ENCODE results near the gene RPS21.
A peak's percentile ranks its signal among the peaks of the same experiment; 100 is the strongest.

RPS21 gene

DNA sequence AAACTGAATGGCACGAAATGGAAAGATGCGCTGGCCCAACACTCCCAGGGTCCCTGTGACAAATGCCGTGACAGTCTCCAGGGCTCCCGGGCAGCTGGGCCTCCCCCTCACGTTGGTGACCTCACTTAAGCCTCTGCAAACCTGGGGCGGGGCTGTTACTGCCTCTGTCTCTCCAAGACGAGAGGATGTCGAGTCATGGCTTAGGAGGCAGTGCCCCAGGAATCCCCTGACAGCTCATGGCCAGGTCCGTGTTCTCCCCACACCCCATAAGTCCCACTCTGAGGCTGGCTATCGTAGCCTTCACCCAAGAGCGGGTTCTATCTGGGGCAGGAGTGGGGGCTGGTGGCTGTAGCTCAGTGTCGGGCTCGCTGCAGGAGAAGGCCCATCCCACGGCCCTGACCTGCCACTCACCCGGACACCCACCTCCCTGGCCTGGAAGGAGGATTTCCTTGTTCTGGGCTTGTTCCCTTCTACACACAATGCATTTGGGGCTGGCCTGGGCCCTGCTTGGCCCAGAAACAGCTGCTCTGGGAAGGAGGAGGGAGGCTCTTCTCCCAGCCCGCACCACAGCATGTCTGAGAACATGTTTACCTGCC, 5.6 kb upstream of the RPS21 start:
- DNase-seq, result no peak

DNA sequence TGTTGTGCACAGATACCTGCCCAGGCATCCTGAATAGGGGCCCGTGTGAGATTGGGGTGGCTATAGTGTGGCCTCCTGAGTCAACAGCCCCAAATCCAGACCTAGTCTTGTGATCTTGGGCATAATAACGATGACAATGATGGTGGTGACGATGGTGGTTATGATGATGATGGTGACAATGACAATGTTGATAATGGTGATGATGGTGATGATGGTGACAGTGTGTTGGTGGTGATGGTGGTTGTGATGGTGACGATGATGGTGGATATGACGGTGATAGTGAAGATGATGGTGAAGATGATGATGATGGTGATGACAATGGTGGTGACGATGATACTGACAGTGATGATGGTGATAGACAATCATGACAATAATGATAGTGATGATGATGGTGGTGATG, 5.1 kb upstream of the RPS21 start:
- DNase-seq, result no peak

DNA sequence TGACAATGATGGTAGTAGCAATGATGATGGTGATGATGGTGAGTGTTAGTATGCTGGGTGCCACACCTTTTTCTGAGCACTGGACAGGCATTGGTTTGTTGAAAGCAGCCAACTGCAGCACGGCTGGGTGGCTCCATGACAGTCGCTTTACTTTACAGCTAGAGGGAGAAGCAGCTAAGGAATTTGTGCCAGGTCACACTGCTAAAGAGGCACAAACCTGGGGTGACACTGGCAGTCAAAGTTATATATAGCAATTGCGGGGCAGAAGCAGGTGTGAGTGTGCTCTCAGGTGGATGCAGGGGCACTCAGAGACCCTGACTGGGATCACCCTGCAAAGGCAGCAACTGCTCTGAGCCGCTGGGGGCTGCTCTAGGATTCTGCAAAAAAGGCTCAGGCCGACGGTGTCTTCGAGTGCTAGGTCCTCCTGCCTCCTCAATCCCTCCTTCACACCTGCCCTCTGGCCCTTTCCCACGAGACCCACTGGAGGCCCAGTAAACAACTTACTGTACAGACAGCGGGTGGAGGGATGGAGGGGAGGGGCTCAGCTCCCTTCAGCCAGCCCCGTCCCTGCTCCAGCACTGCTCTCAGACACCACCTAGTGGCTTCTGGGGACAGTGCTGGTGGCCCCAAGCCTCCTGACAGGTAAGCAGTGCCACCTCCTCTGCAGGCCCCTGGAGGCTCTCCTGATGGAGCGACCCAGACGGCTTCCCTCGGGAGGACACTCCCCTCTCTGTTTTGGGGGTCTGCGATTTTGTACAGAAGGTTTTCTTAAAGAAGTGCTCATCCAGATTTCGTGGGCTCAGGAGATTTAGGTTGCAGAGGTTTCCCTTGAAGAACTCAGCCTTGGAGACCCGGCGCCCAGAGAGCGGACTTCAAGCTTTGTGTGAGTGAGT, 4.4 kb upstream of the RPS21 start:
- peak; percentile 62 to 75 for DNase-seq

DNA sequence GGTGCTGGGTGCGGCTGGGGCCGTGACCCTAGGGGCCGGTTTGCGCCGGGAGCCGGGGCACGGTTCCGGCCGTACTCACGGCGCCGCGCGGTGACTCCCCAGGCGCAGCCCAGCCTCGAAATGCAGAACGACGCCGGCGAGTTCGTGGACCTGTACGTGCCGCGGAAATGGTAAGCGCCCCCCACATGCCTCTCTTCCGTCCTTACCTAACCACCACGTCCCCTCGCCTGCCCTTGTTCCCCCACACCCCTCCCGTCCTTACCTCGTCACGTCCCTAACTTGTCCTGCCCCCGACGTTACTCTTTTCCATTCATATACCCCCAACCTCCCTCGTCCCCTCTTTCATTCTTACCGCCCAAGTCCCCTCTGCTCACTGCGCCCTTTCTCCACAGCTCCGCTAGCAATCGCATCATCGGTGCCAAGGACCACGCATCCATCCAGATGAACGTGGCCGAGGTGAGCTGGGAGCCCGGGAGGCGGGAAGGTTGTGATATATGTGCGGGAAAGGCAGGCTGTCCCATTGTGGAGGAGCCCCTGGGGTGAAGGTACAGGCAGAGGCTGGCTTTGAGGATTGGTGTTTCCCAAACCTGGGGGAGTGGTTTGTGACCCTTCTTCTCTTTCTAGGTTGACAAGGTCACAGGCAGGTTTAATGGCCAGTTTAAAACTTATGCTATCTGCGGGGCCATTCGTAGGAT, 463 bp downstream of the RPS21 start:
- DNase-seq, result no peak

DNA sequence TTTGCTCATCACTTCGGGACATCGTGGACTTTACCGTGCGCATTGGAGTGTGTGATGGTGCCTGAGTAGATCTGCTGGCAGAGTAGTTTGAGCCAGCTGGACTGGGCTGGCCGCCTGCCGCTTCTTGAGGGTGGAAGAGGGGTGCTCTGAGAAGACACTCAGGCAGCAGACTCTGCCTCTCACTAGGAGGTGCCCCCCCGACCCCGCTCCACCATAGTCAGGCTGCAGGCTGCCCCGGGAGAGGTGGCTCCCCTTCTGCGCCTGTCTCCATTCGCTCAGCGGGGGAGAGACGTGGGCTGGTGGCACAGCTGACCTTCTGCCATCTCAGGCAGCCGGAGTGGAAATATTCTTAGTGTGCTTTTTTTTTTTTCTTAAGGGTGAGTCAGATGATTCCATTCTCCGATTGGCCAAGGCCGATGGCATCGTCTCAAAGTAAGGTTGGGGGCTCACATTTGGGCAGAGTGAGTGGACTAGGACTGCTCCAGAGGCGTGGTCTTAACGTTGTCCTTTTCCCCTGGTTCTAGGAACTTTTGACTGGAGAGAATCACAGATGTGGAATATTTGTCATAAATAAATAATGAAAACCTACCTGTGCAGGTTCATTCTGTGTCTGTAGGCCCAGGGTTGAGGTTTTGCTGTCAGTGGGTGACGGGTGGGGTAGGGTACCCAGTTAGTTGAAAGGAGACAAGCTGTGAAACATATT, 1.2 kb downstream of the RPS21 start:
- no peak for DNase-seq

DNA sequence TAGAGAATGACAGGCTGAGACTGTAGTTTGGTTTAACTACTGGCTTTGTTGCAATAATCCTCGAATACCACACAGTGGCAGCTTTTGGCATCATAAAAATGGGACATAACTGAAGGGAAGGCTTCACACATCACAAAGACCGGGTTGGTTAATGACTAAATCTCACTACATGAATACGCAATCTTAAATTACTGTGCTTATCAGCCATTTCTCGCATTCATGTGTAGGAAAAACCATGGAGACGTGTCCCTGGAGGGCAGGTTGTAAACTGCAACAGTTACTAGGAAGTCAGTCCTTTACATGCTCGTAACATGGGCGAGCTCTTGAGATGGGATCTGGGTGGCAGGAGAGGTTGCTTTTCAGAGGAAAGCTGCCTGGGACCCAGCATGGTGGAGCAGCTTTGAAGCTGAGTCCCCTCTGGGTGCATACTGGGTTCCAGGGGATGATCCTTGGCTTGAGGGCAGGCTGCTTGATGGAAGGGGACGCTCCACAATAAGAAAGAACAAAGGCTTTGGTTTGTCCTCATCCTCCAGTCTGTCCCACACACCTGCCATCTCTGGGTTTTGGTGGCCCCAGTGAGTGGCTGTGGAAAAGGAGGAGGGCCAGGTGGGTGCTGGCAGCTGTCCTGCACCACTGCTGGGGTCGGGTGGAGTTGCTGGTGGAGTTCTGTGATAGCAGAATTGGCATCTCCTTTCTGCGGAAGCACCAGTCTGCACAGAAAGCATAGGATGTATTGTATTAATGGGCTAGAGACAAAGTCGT, 2.1 kb downstream of the RPS21 start:
- DNase-seq, result no peak

DNA sequence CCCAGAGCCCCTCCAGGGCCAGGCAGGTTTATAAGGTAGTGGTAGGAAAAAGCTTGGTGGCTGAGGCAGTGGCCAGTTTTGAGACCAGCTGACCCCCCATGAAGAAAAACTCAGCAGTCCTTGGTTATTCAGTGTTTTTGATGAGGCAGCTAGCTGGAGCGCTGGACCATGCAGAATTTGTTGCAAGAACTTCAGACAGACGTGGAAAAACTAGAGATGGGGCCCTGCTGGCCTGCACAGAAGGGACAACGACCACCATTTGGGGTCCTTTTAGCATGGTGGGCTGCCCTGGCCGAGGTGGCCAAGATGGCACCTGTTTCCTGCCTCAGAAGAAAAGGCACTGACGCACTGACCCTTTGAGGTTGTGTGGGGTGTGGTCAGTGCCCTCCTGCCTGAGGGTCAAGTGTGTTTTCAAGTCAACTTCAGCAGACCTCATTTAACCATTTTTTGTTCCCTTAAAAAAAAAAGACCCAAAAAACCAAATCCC, 2.7 kb downstream of the RPS21 start:
- no peak for DNase-seq

DNA sequence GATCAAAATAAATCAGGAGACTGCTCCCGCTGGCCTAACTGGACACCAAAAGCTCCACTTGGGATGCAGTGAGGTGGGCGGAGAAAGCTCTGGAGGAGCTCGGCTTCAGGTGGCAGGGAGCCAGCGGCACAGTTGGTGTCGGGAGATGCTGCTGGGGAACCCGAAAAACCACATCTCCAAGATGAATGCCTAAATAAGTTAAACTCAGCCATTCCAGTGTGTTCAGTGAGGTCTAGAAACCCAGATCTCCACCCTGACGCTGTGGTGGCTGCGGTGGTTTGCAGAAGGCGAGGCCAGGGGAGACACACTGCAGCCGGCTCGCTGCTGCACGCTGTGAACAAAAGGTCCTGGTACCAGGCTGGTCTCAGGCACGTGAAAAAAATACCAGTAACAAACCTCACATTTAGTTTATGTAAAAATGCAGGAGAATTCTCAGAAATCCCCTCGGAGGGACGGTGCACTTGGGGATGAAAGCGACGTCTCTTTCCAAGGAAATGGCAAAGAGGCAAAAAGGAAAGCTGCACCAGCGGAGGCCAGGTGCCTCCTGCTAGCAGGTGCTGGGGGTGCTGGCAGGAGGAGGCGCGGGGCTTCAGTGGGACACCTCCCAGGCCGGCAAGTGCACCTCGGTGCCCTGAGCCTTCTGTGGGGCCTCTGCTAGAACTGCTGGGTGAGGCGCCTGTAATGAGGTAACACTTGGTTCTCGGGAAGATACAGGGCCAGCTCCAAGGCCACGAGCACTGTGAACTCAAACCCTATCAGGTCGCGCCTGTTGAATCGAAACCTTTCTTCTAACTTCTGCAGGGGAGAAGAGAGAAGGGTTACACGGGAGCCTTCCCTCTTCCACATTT, 3.6 kb downstream of the RPS21 start:
- no peak for DNase-seq

DNA sequence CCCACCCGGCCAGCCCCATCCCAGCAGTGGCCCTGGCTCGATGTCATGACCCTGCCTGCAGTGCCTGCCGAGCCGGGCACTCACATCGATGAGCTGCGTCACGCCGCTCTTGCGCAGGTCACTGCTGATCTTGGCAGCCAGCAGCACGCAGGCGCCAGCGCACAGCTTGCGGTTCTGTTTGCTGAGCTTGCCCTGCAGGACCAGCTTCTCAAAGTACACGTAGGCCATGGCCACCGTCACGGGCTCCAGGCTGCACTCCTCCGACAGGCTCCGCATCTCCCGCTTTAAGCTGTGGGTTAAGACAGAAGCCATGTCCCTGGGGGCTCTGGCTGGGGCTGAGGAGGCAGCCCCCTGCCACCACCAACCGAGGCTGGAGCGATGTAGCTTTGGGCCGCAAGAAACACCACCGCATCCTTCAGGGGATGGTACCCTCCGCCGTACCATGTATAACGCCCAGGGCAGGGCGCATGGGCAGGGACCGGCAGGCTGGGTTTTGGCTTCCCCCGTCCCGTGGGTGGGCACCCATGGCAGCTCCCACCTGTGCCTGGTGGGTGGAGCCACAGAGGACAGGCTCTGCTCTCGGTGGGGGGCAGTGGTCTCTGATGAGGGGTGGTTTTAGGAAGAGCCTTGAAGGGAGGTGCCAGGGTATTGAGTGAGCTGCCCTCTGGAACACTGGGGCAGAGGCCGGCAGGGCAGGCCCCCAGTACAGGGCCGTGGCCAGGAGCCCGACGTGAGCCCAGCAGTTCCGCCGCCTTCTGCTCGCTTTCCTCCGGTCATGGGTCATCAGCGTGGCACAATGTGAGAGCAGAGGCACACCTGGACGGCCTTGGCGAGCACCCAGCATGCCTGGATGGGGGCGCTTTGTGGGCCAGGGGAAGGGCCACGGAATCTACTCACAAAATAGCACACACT, 4.5 kb downstream of the RPS21 start:
- no peak for DNase-seq

DNA sequence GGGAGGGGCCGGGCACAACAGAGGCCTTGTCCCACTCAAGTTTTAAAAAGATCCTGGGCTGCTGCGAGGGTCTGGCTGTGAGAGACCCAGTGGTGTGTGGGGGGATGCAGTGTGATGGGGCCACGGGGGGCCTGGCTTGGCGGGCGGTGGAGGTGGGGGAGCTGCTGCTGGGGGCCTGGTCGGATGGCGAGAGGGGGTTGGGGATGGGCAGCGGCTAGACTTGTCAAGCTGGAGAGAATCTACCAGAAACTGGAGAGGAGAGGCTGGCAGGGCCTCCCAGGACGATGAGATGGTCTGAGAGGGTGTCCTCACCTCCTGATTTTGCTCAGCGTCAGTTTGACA, 5.1 kb downstream of the RPS21 start:
- no peak for DNase-seq

DNA sequence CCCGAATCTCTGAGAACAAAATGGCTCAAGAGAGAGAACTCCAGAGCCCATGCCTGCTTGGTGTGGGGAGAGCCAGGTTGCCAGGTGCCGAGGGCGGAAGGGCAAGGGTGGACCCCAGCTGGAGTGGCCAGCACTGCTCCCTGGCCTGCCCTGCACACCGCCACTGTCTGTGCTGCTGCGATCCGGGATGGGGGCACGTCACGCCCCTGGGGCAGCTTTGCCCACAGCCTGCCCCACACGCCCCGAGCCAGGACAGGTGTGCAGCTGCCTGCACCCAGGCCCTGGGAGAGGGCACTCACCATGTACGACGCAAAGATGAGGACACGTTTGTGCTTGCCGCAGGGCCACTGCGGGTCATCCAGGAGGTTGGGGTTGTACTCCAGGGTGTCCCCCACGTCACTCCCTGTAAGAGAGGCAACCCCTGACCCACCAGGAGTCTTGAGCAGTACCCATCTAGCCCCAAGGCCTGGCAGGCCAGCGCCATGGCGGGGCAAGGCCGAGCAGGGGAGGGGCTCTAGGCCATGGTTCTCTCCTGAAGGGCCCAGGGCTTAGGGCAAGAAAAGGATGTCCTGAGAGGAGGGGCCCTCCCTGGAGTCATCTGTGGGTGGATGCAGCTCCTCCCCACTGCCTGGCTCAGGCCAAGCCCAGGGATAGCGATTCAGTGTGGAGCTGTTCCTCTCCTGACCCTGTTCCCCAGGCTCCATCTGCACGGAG, 5.9 kb downstream of the RPS21 start:
- no peak for DNase-seq

DNA sequence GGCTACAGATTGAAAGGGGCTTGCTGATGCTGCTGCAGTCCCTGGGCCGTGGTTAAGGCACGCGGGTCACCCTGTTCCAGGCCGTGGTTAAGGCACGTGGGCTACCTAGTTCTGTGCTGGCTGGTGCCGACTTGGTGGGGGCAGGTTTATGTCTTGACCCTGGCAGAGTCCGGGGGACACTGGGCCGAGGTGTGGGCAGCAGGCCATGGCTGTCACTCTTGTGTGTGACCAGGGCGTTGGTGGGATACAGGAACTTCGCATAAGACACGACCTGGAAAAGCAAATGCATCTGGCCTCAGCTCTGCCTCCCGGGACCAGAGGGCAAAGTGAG, 6.4 kb downstream of the RPS21 start:
- DNase-seq, result no peak

DNA sequence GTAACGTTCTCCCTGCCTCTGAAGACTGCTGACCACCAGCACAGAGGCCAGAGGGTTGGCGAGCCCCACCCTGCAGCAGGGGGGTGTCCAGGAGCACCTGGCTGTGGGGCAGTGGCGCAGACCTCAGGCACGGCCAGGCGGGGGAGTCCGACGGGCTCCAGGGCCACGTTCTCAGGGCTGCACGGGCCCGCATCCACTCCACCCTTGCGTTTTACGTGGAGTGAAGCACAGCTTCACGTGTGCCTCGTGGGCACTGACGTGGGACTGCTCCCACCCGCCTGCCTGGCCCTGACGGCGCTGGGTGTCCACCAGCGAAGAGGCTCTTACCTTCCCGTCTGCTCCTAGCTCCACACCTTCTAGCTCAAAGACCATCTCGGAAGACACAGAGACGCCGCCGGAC, 6.9 kb downstream of the RPS21 start:
- DNase-seq, result no peak

DNA sequence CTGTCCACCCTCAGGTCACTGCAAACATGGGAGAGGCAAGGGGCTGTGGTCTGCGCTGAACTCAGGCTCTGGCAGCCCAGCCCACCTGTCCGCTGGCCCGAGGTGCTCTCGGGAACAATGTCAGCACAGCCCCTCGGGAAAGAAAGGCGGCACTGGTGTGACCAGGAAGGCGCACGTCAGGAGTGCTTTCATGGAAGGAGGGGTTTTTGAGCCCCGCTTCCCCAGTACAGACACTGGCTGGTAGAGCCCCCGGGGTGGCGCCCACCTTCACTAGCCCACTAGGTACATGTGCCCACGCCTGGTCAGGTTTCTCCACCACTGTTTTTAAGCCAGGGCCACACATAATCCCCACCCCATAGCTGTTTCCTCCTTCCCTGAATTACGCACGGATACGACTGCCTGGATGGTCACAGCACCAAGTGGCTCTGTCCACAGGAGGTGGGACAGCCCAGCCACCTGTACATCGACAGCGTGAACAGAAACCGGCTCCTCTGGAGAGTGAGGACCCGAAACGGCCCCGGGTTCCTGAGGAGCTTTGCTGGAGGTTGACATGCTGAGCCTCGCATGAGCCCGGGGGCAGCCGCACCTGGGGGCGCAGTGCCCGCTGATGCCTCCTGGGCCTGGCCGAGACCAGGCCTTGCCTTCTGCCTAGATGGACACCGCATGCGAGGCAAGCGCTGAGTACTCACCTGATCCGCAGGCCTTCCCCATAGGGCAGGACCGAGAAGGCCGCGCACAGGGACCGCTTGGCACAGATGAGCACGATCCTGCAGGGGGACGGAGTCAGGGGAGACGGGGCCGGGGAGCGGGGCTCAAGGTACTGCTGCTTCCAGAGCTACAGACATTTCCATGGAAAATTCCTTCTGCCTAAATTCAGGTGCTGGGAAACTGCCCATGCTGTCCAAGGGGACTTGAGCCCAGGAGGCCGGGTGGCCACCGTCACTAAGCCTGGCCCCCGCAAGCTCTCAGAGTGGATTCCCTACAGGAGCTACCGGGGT, 7.6 kb downstream of the RPS21 start:
- DNase-seq, result no peak

DNA sequence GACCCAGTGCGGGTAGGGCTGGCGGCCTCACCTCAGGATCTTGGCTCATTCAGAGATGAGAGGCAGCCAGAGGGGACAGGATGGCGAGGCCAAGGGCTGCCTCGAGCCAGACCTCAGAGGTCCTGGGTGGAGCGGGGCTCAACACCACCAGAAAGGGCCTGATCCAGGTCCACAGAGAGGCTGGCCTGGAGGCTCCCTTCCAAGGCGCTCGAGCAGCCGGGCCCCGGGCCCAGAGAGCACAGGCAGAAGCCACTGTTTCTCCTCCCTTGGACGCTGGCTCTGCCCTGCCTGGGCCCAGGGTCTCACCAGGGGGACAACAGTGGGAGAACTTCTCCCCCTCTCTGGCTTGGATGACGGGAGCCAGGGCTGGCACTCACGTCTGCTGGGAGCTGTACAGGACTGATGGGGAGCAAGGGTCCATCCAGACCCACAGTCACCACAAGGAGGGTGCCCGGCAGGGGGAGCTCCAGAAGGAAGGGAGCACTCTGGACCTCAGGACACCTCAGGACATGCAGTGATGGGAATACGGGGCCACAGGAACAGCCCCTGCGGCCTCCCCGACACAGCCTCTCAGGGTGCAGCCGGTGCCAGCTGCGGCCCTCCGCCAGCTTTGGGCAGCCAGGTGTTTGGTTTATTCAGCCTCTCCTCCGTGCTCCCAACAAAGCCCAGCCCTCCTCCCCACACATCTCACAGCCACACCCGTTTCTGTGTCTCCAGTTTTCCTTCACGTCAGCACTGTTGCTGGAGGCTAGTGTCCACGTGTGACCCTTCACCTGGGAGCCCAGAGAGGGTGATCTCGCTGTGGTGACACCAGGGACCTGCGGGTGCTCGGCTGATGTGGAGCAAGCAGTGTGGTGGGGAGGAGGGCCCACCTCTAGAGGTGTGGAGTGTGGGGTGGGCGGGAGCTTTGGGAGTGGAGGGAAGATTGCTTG, 8.7 kb downstream of the RPS21 start:
- DNase-seq, result no peak

DNA sequence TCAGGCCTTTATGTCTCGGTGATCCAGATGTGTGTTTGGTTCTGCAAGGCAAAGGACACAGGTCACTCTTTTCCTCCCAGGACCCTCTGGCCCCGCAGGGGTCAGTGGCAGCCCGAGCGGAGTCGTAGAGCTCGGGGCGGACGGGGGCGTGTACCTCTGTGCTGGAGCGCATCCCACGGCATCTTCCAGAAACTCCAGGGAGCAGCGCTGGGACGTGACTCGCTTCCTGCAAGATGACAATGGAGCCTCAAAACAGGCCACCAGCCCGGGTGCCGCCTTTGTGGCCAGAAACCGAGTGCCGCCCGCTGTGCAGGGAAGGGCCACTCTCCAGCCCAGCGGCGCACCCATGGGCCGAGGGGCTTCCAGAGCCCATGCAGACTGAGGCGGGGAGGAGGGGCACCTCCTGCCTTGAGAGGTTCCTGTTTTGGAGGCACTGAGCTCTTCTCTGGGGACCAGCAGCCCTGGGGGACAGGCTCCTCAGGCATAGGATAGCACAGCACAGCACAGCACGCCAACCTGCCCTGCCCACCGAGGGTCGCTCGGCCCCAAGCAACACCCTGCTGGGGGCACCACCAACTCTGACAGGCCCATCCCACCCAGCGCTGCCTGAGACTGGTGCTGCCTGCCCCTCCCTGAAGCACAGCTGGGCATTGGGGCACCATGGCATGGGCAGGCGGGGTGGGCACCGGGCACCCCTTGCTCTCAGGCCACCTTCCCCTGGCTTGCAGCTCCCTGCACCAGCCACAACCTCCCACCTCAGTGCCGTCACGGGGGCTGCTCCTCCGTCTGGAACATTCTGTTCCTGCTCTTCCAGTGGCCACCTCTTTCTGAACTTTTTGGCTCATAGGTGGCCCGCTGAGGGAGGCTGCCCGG, 9.7 kb downstream of the RPS21 start:
- DNase-seq, result no peak

All from NCI-H446 (cell line).